Cardiac septum (tissue), 1 donor: ENCODE measurements around the gene PGAP6. TPM values are rescaled to one million over a fixed set of nuclear protein-coding genes. Genes with fewer than 3 reads are reported as not detected.
"Not testable (repeated sequence)": the region's sequence is repeated elsewhere in the genome, so short reads cannot be mapped to it uniquely, and the experiment has no call there.

Source experiments
- DNase-seq: peaks from one replicate; pipeline ENCODE4 v3.0.0-alpha.2; 2020; ENCODE audit warnings: low spot score
- intact Hi-C: fragments of 100-400 bp; cut with DNase I; formaldehyde crosslinking; loops from one replicate; pipeline ENCODE4 v1.14.0; 2022
- total RNA-seq: library from RNA; stranded (reverse); fragmentation: NEBNext Ultra II Directional; extraction: Animal tissue kit (Norgen Biotek cat#: 25700); gene quantifications from one replicate; pipeline ENCODE4 v1.2.1, GENCODE V29; 2021
- donor health status: DM: no; HTN: no; CAD: no.

PGAP6 gene
- total RNA-seq, 1 donor from 2014 or later: 42.8 TPM

GRCh38 chr16:337975-338575, 43.7 kb downstream of the PGAP6 start:
- intact Hi-C loops: no loop called here
- DNase-seq: no peak

- intact Hi-C loops: no loop called here
- no peak for DNase-seq
Observed at GRCh38 chr16:337437-337836, 44.3 kb downstream of the PGAP6 start.

- DNase-seq: no peak
- intact Hi-C loops: no loop called here
Observed at GRCh38 chr16:336269-336668, 45.5 kb downstream of the PGAP6 start.

- intact Hi-C loops, DNase-seq: not testable (repeated sequence)
Observed at GRCh38 chr16:334861-335632, 46.7 kb downstream of the PGAP6 start.

GRCh38 chr16:334164-334832, 47.5 kb downstream of the PGAP6 start:
- DNase-seq, intact Hi-C loops: not testable (repeated sequence)

GRCh38 chr16:333406-334094, 48.2 kb downstream of the PGAP6 start:
- intact Hi-C loops: no loop called here
- DNase-seq: no peak

GRCh38 chr16:331181-331814, 50.5 kb downstream of the PGAP6 start:
- DNase-seq, intact Hi-C loops: not testable (repeated sequence)

- no peak for DNase-seq
- intact Hi-C loops: no loop called here
Observed at GRCh38 chr16:330741-331140, 51.0 kb downstream of the PGAP6 start.

- no peak for DNase-seq
- intact Hi-C loops: no loop called here
Observed at GRCh38 chr16:325375-326145, 56.2 kb downstream of the PGAP6 start.

GRCh38 chr16:324451-325334, 57.1 kb downstream of the PGAP6 start:
- intact Hi-C loops: no loop called here
- DNase-seq: no peak

GRCh38 chr16:324201-324450, 57.7 kb downstream of the PGAP6 start:
- intact Hi-C loops: no loop called here
- no peak for DNase-seq

GRCh38 chr16:322476-323143, 59.2 kb downstream of the PGAP6 start:
- no peak for DNase-seq
- intact Hi-C loops: no loop called here

- intact Hi-C loops: no loop called here
- DNase-seq: no peak
Observed at GRCh38 chr16:321532-321931, 60.2 kb downstream of the PGAP6 start.

Other genes with a start within 250 kb of the PGAP6 start
- gene NPRL3, start 243.3 kb downstream of the PGAP6 start, total RNA-seq: 24.0 TPM
- not detected for gene HBZ, start 229.3 kb downstream of the PGAP6 start, total RNA-seq
- 1.2 TPM for gene HBM, start 216.0 kb downstream of the PGAP6 start, total RNA-seq
- gene HBA2, start 209.1 kb downstream of the PGAP6 start, total RNA-seq: 487 TPM
- 780 TPM for gene HBA1, start 205.3 kb downstream of the PGAP6 start, total RNA-seq
- gene HBQ1, start 201.5 kb downstream of the PGAP6 start, total RNA-seq: not detected
- 30.9 TPM for gene LUC7L, start 152.5 kb downstream of the PGAP6 start, total RNA-seq
- gene FAM234A, start 147.2 kb downstream of the PGAP6 start, total RNA-seq: 137 TPM
- 31.4 TPM for gene RGS11, start 106.0 kb downstream of the PGAP6 start, total RNA-seq
- gene ARHGDIG, start 101.4 kb downstream of the PGAP6 start, total RNA-seq: 2.8 TPM
- gene PDIA2, start 98.8 kb downstream of the PGAP6 start, total RNA-seq: 0.81 TPM
- gene AXIN1, start 29.3 kb downstream of the PGAP6 start, total RNA-seq: 13.5 TPM
- gene MRPL28, start 11.4 kb downstream of the PGAP6 start, total RNA-seq: 60.1 TPM
- 65.0 TPM for gene NME4, start 15.2 kb upstream of the PGAP6 start, total RNA-seq
- 11.6 TPM for gene DECR2, start 19.9 kb upstream of the PGAP6 start, total RNA-seq
- 52.2 TPM for gene RAB11FIP3, start 43.7 kb upstream of the PGAP6 start, total RNA-seq
- gene CAPN15, start 145.7 kb upstream of the PGAP6 start, total RNA-seq: 18.5 TPM
- not detected for gene PRR35, start 178.4 kb upstream of the PGAP6 start, total RNA-seq
- 0.30 TPM for gene NHLRC4, start 185.0 kb upstream of the PGAP6 start, total RNA-seq
- gene PIGQ, start 188.0 kb upstream of the PGAP6 start, total RNA-seq: 25.5 TPM
- gene RAB40C, start 208.1 kb upstream of the PGAP6 start, total RNA-seq: 19.4 TPM
- gene WFIKKN1, start 249.0 kb upstream of the PGAP6 start, total RNA-seq: 0.40 TPM